IMR-90 (cell line): ENCODE results near the gene ANKRD24. TPM values are rescaled to one million over a fixed set of nuclear protein-coding genes. Genes with fewer than 3 reads are reported as not detected.

Experiments
- ATAC-seq: fragments of 200-7000 bp; cut with Tn5 transposase; 2 replicates; pipeline ENCODE4 v1.9.1; 2020; ENCODE audit warnings: low read depth, mild to moderate bottlenecking, moderate library complexity
- BruUV-seq: library from RNA; stranded (reverse); fragments of 400-500 nt; replicated peaks from 2 replicates; lab custom pipeline; 2021; lab: Mats Ljungman, UMichigan
- CTCF ChIA-PET: fragments of 300-600 bp; formaldehyde crosslinking; extraction: SDS; loops from one replicate; lab custom pipeline; 2021; ENCODE audit warnings: antibody characterized with exemption; lab: Yijun Ruan, JAX
- POLR2A ChIA-PET: fragments of 300-600 bp; sonication (Branson Sonifier 250); formaldehyde crosslinking; loops from one replicate; lab custom pipeline; 2022; ENCODE audit warnings: antibody characterized with exemption; ENCODE audit not compliant: unreplicated experiment; lab: Charles Lee
- DNase-seq: peaks from one replicate; pipeline ENCODE4 v3.0.0; 2013
- H2AFZ ChIP-seq: replicated peaks from 2 replicates; pipeline ENCODE3; 2013; ENCODE audit warnings: low read length, mild to moderate bottlenecking; ENCODE audit not compliant: poor library complexity
- H2AK5ac ChIP-seq: 2 replicates; pipeline ENCODE4 v1.6.1; 2013; ENCODE audit warnings: low read depth, low read length, inconsistent platforms
- H2AK9ac ChIP-seq: replicated peaks from 2 replicates; pipeline ENCODE3; 2013; ENCODE audit warnings: mild to moderate bottlenecking, low read depth, low read length, moderate library complexity; ENCODE audit not compliant: poor library complexity
- H2BK120ac ChIP-seq: 2 replicates; pipeline ENCODE4 v1.6.1; 2013; ENCODE audit warnings: low read depth, low read length, inconsistent platforms
- H2BK15ac ChIP-seq: 3 replicates; pipeline ENCODE4 v1.6.1; 2013; ENCODE audit warnings: low read depth, low read length, inconsistent platforms
- H2BK20ac ChIP-seq: 2 replicates; pipeline ENCODE4 v1.6.1; 2013; ENCODE audit warnings: low read depth, mild to moderate bottlenecking, inconsistent platforms, low read length, moderate library complexity
- H2BK5ac ChIP-seq: 2 replicates; pipeline ENCODE4 v1.6.1; 2013; ENCODE audit warnings: mild to moderate bottlenecking, low read depth, low read length, inconsistent platforms; ENCODE audit not compliant: poor library complexity, severe bottlenecking
- H3K14ac ChIP-seq: replicated peaks from 2 replicates; pipeline ENCODE4 v1.6.1; 2013; ENCODE audit warnings: low read depth, low read length, inconsistent platforms
- H3K18ac ChIP-seq: 2 replicates; pipeline ENCODE4 v1.6.1; 2013; ENCODE audit warnings: low read depth, low read length, control low read depth
- H3K23ac ChIP-seq: 2 replicates; pipeline ENCODE4 v1.6.1; 2013; ENCODE audit warnings: low read depth, low read length, inconsistent platforms
- H3K27ac ChIP-seq: 2 replicates; pipeline ENCODE4 v1.5.1; 2013; ENCODE audit warnings: mild to moderate bottlenecking, control low read depth, low read length; ENCODE audit not compliant: insufficient read depth
- H3K27me3 ChIP-seq: 2 replicates; pipeline ENCODE4 v1.6.1; 2013; ENCODE audit warnings: low read length; ENCODE audit not compliant: control insufficient read depth, insufficient read depth
- H3K36me3 ChIP-seq: 2 replicates; pipeline ENCODE4 v1.6.1; 2013; ENCODE audit warnings: low read length, mixed read lengths; ENCODE audit not compliant: control insufficient read depth, insufficient read depth
- H3K4ac ChIP-seq: 2 replicates; pipeline ENCODE4 v1.6.1; 2013; ENCODE audit warnings: low read depth, low read length, inconsistent platforms
- H3K4me1 ChIP-seq: 2 replicates; pipeline ENCODE4 v1.6.1; 2013; ENCODE audit warnings: low read length, mixed read lengths; ENCODE audit not compliant: control insufficient read depth, insufficient read depth
- H3K4me2 ChIP-seq: 2 replicates; pipeline ENCODE4 v1.6.1; 2013; ENCODE audit warnings: low read depth, mild to moderate bottlenecking, control low read depth, low read length, moderate library complexity
- H3K4me3 ChIP-seq: 2 replicates; pipeline ENCODE4 v1.5.1; 2013; ENCODE audit warnings: low read depth, mild to moderate bottlenecking, control low read depth, low read length, moderate library complexity; ENCODE audit not compliant: insufficient read depth
- H3K56ac ChIP-seq: 2 replicates; pipeline ENCODE4 v1.6.1; 2013; ENCODE audit warnings: low read length, inconsistent platforms; ENCODE audit not compliant: insufficient read depth; ENCODE audit errors: extremely low read depth
- H3K79me1 ChIP-seq, 2 experiments: 2 replicates each; pipeline ENCODE4 v1.6.1; 2013; ENCODE audit warnings: low read length in 2 of 2, inconsistent platforms in 1 of 2, low read depth in 1 of 2
- H3K9ac ChIP-seq: 2 replicates; pipeline ENCODE4 v1.6.1; 2013; ENCODE audit warnings: low read depth, low read length, control low read depth
- H3K9me1 ChIP-seq: 2 replicates; pipeline ENCODE4 v1.6.1; 2013; ENCODE audit warnings: low read length, inconsistent platforms; ENCODE audit not compliant: insufficient read depth
- H3K9me3 ChIP-seq: 2 replicates; pipeline ENCODE4 v1.6.1; 2013; ENCODE audit warnings: low read length; ENCODE audit not compliant: control insufficient read depth, insufficient read depth
- H4K20me1 ChIP-seq: 2 replicates; pipeline ENCODE4 v1.6.1; 2013; ENCODE audit warnings: low read length, inconsistent platforms; ENCODE audit not compliant: insufficient read depth
- H4K5ac ChIP-seq: 2 replicates; pipeline ENCODE4 v1.6.1; 2013; ENCODE audit warnings: mild to moderate bottlenecking, low read depth, low read length, control low read depth
- H4K8ac ChIP-seq, 2 experiments: 2 replicates each; pipeline ENCODE4 v1.6.1; 2013; ENCODE audit warnings: low read depth in 2 of 2, low read length in 2 of 2, control low read depth in 1 of 2, inconsistent platforms in 1 of 2
- H4K91ac ChIP-seq: 2 replicates; pipeline ENCODE4 v1.6.1; 2013; ENCODE audit warnings: low read depth, low read length, inconsistent platforms; ENCODE audit not compliant: insufficient read depth
- BHLHE40 ChIP-seq: fragments of 150-350 bp; IDR thresholded peaks from 2 replicates; pipeline ENCODE4 v1.6.1; 2016; ENCODE audit warnings: mild to moderate bottlenecking, low read depth, low read length
- CEBPB ChIP-seq: IDR thresholded peaks from 2 replicates; pipeline ENCODE4 v1.6.1; 2012; ENCODE audit warnings: low read depth, low read length, improper control_type of control experiment
- CHD1 ChIP-seq: IDR thresholded peaks from 2 replicates; pipeline ENCODE4 v1.6.1; 2012; ENCODE audit warnings: low read depth, low read length, improper control_type of control experiment
- ELK1 ChIP-seq: fragments of 150-350 bp; IDR thresholded peaks from 2 replicates; pipeline ENCODE4 v1.6.1; 2016; ENCODE audit warnings: low read depth, mild to moderate bottlenecking, low read length, moderate library complexity, borderline replicate concordance
- FOS ChIP-seq: fragments of 150-350 bp; IDR thresholded peaks from 2 replicates; pipeline ENCODE4 v1.6.1; 2016; ENCODE audit warnings: low read depth, low read length
- MAFK ChIP-seq: IDR thresholded peaks from 2 replicates; pipeline ENCODE4 v1.6.1; 2012; ENCODE audit warnings: low read depth, low read length, improper control_type of control experiment
- MAZ ChIP-seq: IDR thresholded peaks from 2 replicates; pipeline ENCODE4 v1.6.1; 2012; ENCODE audit warnings: low read depth, mild to moderate bottlenecking, low read length, improper control_type of control experiment, moderate library complexity, borderline replicate concordance
- MXI1 ChIP-seq: IDR thresholded peaks from 2 replicates; pipeline ENCODE4 v1.6.1; 2012; ENCODE audit warnings: low read depth, mild to moderate bottlenecking, low read length, moderate library complexity, borderline replicate concordance
- NFE2L2 ChIP-seq: fragments of 150-350 bp; IDR thresholded peaks from 2 replicates; pipeline ENCODE4 v1.6.1; 2016; ENCODE audit warnings: low read depth, mild to moderate bottlenecking, low read length
- POLR2A ChIP-seq: IDR thresholded peaks from 2 replicates; pipeline ENCODE4 v1.6.1; 2012; ENCODE audit warnings: mild to moderate bottlenecking, low read depth, low read length
- RAD21 ChIP-seq: IDR thresholded peaks from 2 replicates; pipeline ENCODE4 v1.6.1; 2012; ENCODE audit warnings: low read length, improper control_type of control experiment
- RCOR1 ChIP-seq: IDR thresholded peaks from 2 replicates; pipeline ENCODE4 v1.6.1; 2012; ENCODE audit warnings: mild to moderate bottlenecking, low read length, improper control_type of control experiment; ENCODE audit not compliant: insufficient replicate concordance
- RFX5 ChIP-seq: IDR thresholded peaks from 2 replicates; pipeline ENCODE4 v1.8.0; 2012; ENCODE audit warnings: low read depth, mild to moderate bottlenecking, low read length, moderate library complexity
- SMC3 ChIP-seq: fragments of 150-350 bp; IDR thresholded peaks from 2 replicates; pipeline ENCODE4 v1.6.1; 2016; ENCODE audit warnings: low read depth, mild to moderate bottlenecking, antibody characterized with exemption, low read length, moderate library complexity
- WGBS, 2 experiments: methylation state at CpG; one replicate each; pipeline versions ENCODE4 v1.1.5 to v1.1.7; 2013; ENCODE audit warnings: missing lambda C conversion rate in 2 of 2; ENCODE audit not compliant: insufficient read length in 1 of 2; ENCODE audit errors: extremely low coverage in 2 of 2; 5-methylcytosine and 5-hydroxymethylcytosine counted together
- dilution Hi-C: fragments of 300-500 bp; cut with HindIII; formaldehyde crosslinking; loops from one replicate; pipeline ENCODE4 v1.14.3; 2018; ENCODE audit warnings: low sequenced_read_pairs; ENCODE audit not compliant: unreplicated experiment
- in situ Hi-C: fragments of 300-500 bp; cut with MboI; formaldehyde crosslinking; loops from 3 replicates; pipeline ENCODE4 v1.14.3; 2019; ENCODE audit warnings: low sequenced_read_pairs, inconsistent platforms, mixed read lengths
- intact Hi-C: fragments of 100-400 bp; cut with micrococcal nuclease; formaldehyde crosslinking; loops from 2 replicates; pipeline ENCODE4 v1.10.0; 2022
- polyA plus RNA-seq, 3 experiments: library from polyadenylated mRNA; depleted of rRNA; stranded (reverse); fragments of >200 nt; gene quantifications; 2 replicates each; pipeline ENCODE4 v1.2.3, GENCODE V29; 2012; ENCODE audit warnings: low replicate concordance in 1 of 3
- total RNA-seq: library from RNA; depleted of rRNA; stranded (reverse); fragments of >200 nt; gene quantifications from 2 replicates; pipeline ENCODE4 v1.2.3, GENCODE V29; 2012
- TF ChIP-seq, protein P1 (sequence below): conservative IDR thresholded peaks from 2 replicates; pipeline ENCODE4 v1.5.1; 2012; ENCODE audit warnings: mild to moderate bottlenecking, low read depth, low read length, improper control_type of control experiment

Gene ANKRD24
- total and polyA plus RNA-seq, 2 of the 4 experiments (the other 2 are of a cell fraction), result 0.18 to 0.21 TPM

GRCh38 chr19:4208385-4209094 is 26.1 kb downstream of the ANKRD24 start:
- H3K9me3 ChIP-seq, result no peaks in the 10 kb centered on the region
- no peaks in the 10 kb centered on the region for H4K20me1 ChIP-seq
- no peak overlapping the region for H2BK20ac ChIP-seq
- no peak overlapping the region for H4K8ac ChIP-seq
- no peak overlapping the region for H3K18ac ChIP-seq
- no peak overlapping the region for H3K23ac ChIP-seq
- H4K5ac ChIP-seq, result no peak overlapping the region
- H2AK5ac ChIP-seq, result no peak overlapping the region
- H3K4ac ChIP-seq, result no peak overlapping the region
- peaks cover 3% of the 10 kb centered on the region; the same call in 1 of the 2 replicates for H3K27me3 ChIP-seq
- CTCF ChIA-PET, result interaction anchor here (0.6 to 1.5 kb wide), 6 partner anchors 10 to 223 kb away, joined by 3 to 4 read pairs (median 4); partner anchors contain the start of gene EEF2
- H2AK9ac ChIP-seq, result peak overlapping the region; percentile 5
- H3K4me3 ChIP-seq, result no peak overlapping the region
- H2BK5ac ChIP-seq, result no peak overlapping the region
- no peak overlapping the region for H3K27ac ChIP-seq
- H3K14ac ChIP-seq, result no peak overlapping the region
- H3K4me2 ChIP-seq, result no peak overlapping the region
- H2BK120ac ChIP-seq, result no peak overlapping the region
- H3K9me1 ChIP-seq, result no peaks in the 10 kb centered on the region
- peak; percentile 36 for ATAC-seq
- WGBS, 2 experiments, result 70% methylated on average over 4 of the region's 13 CpGs; no CpG with 5 or more reads in 1 of the 2 experiments
- H4K91ac ChIP-seq, result no peak overlapping the region
- H3K9ac ChIP-seq, result no peak overlapping the region
- intact Hi-C loops (loop anchor here (10.0 kb wide), 1 partner anchor 544 kb away; no protein-coding TSS in a partner anchor), in situ Hi-C loops (loop anchor here (5.0 kb wide), 1 partner anchor 221 kb away; the partner anchor contains the start of gene EEF2), dilution Hi-C loops (no loop called here)
- no peaks in the 10 kb centered on the region for H3K36me3 ChIP-seq
- no peak overlapping the region for H2BK15ac ChIP-seq
- no peak overlapping the region for H3K56ac ChIP-seq
- BruUV-seq, result no TSS peak
- H3K4me1 ChIP-seq, result no peaks in the 10 kb centered on the region
- DNase-seq, result peak; percentile 43
- POLR2A ChIA-PET, result no interaction called here
- H2AFZ ChIP-seq, result peak overlapping the region; percentile 83
- H3K79me1 ChIP-seq, result no peaks in the 10 kb centered on the region
- TF ChIP-seq RAD21, result peak; percentile 32; the same call in 1 of the 2 replicates
- TF ChIP-seq SMC3, result 0 out of 2 replicates have a peak, but pooled peaks have one; percentile 29
- no peak for TF ChIP-seq CEBPB
- TF ChIP-seq, protein P1, sequence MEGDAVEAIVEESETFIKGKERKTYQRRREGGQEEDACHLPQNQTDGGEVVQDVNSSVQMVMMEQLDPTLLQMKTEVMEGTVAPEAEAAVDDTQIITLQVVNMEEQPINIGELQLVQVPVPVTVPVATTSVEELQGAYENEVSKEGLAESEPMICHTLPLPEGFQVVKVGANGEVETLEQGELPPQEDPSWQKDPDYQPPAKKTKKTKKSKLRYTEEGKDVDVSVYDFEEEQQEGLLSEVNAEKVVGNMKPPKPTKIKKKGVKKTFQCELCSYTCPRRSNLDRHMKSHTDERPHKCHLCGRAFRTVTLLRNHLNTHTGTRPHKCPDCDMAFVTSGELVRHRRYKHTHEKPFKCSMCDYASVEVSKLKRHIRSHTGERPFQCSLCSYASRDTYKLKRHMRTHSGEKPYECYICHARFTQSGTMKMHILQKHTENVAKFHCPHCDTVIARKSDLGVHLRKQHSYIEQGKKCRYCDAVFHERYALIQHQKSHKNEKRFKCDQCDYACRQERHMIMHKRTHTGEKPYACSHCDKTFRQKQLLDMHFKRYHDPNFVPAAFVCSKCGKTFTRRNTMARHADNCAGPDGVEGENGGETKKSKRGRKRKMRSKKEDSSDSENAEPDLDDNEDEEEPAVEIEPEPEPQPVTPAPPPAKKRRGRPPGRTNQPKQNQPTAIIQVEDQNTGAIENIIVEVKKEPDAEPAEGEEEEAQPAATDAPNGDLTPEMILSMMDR, result peak; percentile 57
- no peak for TF ChIP-seq RFX5
- no peak for TF ChIP-seq RCOR1
- no peak for TF ChIP-seq MXI1
- TF ChIP-seq MAZ, result no peak
- TF ChIP-seq NFE2L2, result no peak
- no peak for TF ChIP-seq BHLHE40
- TF ChIP-seq ELK1, result no peak
- no peak for TF ChIP-seq CHD1
- peak; percentile 51; the same call in 1 of the 2 replicates for TF ChIP-seq FOS
- no peak for TF ChIP-seq POLR2A
- TF ChIP-seq MAFK, result no peak
